Measurements from ENCODE around the gene PDXDC1.
"Not testable (repeated sequence)": the region's sequence is repeated elsewhere in the genome, so short reads cannot be mapped to it uniquely, and the experiment has no call there.

PDXDC1 gene

GRCh38 chr16:15028345-15028715 is 53.5 kb downstream of the PDXDC1 start:
- H3K27me3 ChIP-seq (ENCODE audit: control insufficient read depth, insufficient read depth, low read length); H3K27ac ChIP-seq (ENCODE audit: low read depth, low read length); H3K4me3 ChIP-seq (ENCODE audit: low read length); H3K9ac ChIP-seq (ENCODE audit: low read length); H3K4me1 ChIP-seq (ENCODE audit: control insufficient read depth, insufficient read depth, low read length): not testable (repeated sequence)
- H3K36me3 ChIP-seq (ENCODE audit: control insufficient read depth, insufficient read depth, low read length) = peaks cover 29% of the 10 kb centered on the region

GRCh38 chr16:15028801-15029698 is 54.2 kb downstream of the PDXDC1 start:
- H3K9ac ChIP-seq (ENCODE audit: low read length); H3K27me3 ChIP-seq (ENCODE audit: control insufficient read depth, insufficient read depth, low read length); H3K27ac ChIP-seq (ENCODE audit: low read depth, low read length); H3K4me1 ChIP-seq (ENCODE audit: control insufficient read depth, insufficient read depth, low read length); H3K4me3 ChIP-seq (ENCODE audit: low read length): not testable (repeated sequence)
- H3K36me3 ChIP-seq (ENCODE audit: control insufficient read depth, insufficient read depth, low read length) = peaks cover 35% of the 10 kb centered on the region

- not testable (repeated sequence) for H3K4me3 ChIP-seq (ENCODE audit: low read length); H3K27me3 ChIP-seq (ENCODE audit: control insufficient read depth, insufficient read depth, low read length); H3K9ac ChIP-seq (ENCODE audit: low read length); H3K4me1 ChIP-seq (ENCODE audit: control insufficient read depth, insufficient read depth, low read length); H3K27ac ChIP-seq (ENCODE audit: low read depth, low read length)
- peaks cover 42% of the 10 kb centered on the region for H3K36me3 ChIP-seq (ENCODE audit: control insufficient read depth, insufficient read depth, low read length)
Observed at GRCh38 chr16:15029749-15030148, 54.9 kb downstream of the PDXDC1 start.

- Histone ChIP-seq H3K36me3 (ENCODE audit: control insufficient read depth, insufficient read depth, low read length) (peaks cover 51% of the 10 kb centered on the region), H3K4me1 (ENCODE audit: control insufficient read depth, insufficient read depth, low read length) (no peaks in the 10 kb centered on the region), H3K27ac (ENCODE audit: low read depth, low read length) (no peak overlapping the region), H3K27me3 (ENCODE audit: control insufficient read depth, insufficient read depth, low read length) (no peaks in the 10 kb centered on the region), H3K4me3 (ENCODE audit: low read length) (no peak overlapping the region), H3K9ac (ENCODE audit: low read length) (no peak overlapping the region)
Observed at GRCh38 chr16:15031179-15031578, 56.4 kb downstream of the PDXDC1 start.

DNA sequence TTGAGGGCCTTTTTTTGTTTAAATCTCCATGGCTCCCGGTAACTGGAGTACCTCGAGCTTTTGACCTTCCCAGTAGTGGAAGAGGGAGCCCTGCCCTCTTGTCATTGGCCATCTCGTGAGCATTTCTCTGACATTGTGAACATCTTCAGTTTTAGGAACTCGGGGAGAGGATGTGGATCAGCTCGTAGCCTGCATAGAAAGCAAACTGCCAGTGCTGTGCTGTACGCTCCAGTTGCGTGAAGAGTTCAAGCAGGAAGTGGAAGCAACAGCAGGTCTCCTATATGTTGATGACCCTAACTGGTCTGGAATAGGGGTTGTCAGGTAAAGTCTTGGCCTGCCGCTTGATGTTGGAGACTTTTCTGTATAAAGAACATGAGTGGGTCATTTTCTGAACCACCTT is 56.8 kb downstream of the PDXDC1 start:
- Histone ChIP-seq H3K27ac (ENCODE audit: low read depth, low read length) (no peak overlapping the region), H3K27me3 (ENCODE audit: control insufficient read depth, insufficient read depth, low read length) (no peaks in the 10 kb centered on the region), H3K4me1 (ENCODE audit: control insufficient read depth, insufficient read depth, low read length) (no peaks in the 10 kb centered on the region), H3K4me3 (ENCODE audit: low read length) (no peak overlapping the region), H3K9ac (ENCODE audit: low read length) (no peak overlapping the region), H3K36me3 (ENCODE audit: control insufficient read depth, insufficient read depth, low read length) (peaks cover 55% of the 10 kb centered on the region)

- peaks cover 56% of the 10 kb centered on the region for H3K36me3 ChIP-seq (ENCODE audit: control insufficient read depth, insufficient read depth, low read length)
- H3K4me1 ChIP-seq (ENCODE audit: control insufficient read depth, insufficient read depth, low read length) = no peaks in the 10 kb centered on the region
- no peak overlapping the region for H3K27ac ChIP-seq (ENCODE audit: low read depth, low read length)
- H3K27me3 ChIP-seq (ENCODE audit: control insufficient read depth, insufficient read depth, low read length) = no peaks in the 10 kb centered on the region
- no peak overlapping the region for H3K4me3 ChIP-seq (ENCODE audit: low read length)
- H3K9ac ChIP-seq (ENCODE audit: low read length) = no peak overlapping the region
Observed at GRCh38 chr16:15032547-15033308, 57.9 kb downstream of the PDXDC1 start.

GRCh38 chr16:15033309-15033707 is 58.5 kb downstream of the PDXDC1 start:
- H3K27ac ChIP-seq (ENCODE audit: low read depth, low read length) = no peak overlapping the region
- H3K9ac ChIP-seq (ENCODE audit: low read length) = no peak overlapping the region
- H3K4me3 ChIP-seq (ENCODE audit: low read length) = no peak overlapping the region
- no peaks in the 10 kb centered on the region for H3K27me3 ChIP-seq (ENCODE audit: control insufficient read depth, insufficient read depth, low read length)
- H3K36me3 ChIP-seq (ENCODE audit: control insufficient read depth, insufficient read depth, low read length) = peaks cover 56% of the 10 kb centered on the region
- H3K4me1 ChIP-seq (ENCODE audit: control insufficient read depth, insufficient read depth, low read length) = no peaks in the 10 kb centered on the region

- Histone ChIP-seq H3K4me3 (ENCODE audit: low read length) (no peak overlapping the region), H3K9ac (ENCODE audit: low read length) (no peak overlapping the region), H3K27me3 (ENCODE audit: control insufficient read depth, insufficient read depth, low read length) (no peaks in the 10 kb centered on the region), H3K4me1 (ENCODE audit: control insufficient read depth, insufficient read depth, low read length) (no peaks in the 10 kb centered on the region), H3K27ac (ENCODE audit: low read depth, low read length) (no peak overlapping the region), H3K36me3 (ENCODE audit: control insufficient read depth, insufficient read depth, low read length) (peaks cover 57% of the 10 kb centered on the region)
Observed at GRCh38 chr16:15034266-15035162, 59.7 kb downstream of the PDXDC1 start.

DNA sequence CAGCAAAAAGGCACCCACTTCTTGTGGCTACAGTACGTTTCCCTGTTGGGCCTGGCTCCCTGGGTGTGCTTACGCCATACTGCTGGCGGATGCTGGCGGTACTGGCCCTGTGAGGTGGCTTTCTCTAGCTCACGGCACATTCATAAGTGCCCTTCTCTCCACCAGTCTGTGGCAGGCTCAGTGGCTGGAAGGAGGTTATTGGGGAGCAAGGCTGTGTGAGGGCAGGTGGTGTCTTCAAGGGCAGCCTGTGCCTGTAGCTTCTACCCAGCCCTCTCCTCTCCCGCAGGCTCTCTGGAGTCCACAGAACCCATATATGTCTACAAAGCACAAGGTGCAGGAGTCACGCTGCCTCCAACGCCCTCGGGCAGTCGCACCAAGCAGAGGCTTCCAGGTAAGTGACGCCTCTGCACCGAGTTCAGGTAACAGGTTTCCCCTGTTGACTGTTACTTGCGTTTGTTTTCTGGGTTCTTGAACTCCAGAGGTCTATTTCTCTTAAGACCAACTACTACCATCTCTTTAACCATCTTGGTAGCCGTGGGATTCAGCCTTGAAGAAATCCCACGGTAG is 60.4 kb downstream of the PDXDC1 start:
- H3K4me1 ChIP-seq (ENCODE audit: control insufficient read depth, insufficient read depth, low read length) = no peaks in the 10 kb centered on the region
- H3K9ac ChIP-seq (ENCODE audit: low read length) = no peak overlapping the region
- no peaks in the 10 kb centered on the region for H3K27me3 ChIP-seq (ENCODE audit: control insufficient read depth, insufficient read depth, low read length)
- no peak overlapping the region for H3K27ac ChIP-seq (ENCODE audit: low read depth, low read length)
- H3K4me3 ChIP-seq (ENCODE audit: low read length) = no peak overlapping the region
- peaks cover 62% of the 10 kb centered on the region for H3K36me3 ChIP-seq (ENCODE audit: control insufficient read depth, insufficient read depth, low read length)

DNA sequence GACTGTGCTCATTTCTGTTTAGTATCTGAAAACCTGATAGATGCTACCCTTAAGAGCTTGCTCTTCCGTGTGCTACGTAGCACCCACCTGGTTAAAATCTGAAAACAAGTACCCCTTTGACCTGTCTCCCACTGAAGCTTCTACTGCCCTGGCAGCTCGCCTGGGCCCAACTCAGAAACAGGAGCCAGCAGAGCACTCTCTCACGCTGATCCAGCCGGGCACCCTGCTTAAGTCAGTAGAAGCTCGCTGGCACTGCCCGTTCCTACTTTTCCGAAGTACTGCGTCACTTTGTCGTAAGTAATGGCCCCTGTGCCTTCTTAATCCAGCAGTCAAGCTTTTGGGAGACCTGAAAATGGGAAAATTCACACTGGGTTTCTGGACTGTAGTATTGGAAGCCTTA is 62.2 kb downstream of the PDXDC1 start:
- no peak overlapping the region for H3K27ac ChIP-seq (ENCODE audit: low read depth, low read length)
- H3K4me3 ChIP-seq (ENCODE audit: low read length) = no peak overlapping the region
- H3K9ac ChIP-seq (ENCODE audit: low read length) = no peak overlapping the region
- no peaks in the 10 kb centered on the region for H3K27me3 ChIP-seq (ENCODE audit: control insufficient read depth, insufficient read depth, low read length)
- H3K4me1 ChIP-seq (ENCODE audit: control insufficient read depth, insufficient read depth, low read length) = no peaks in the 10 kb centered on the region
- peaks cover 53% of the 10 kb centered on the region for H3K36me3 ChIP-seq (ENCODE audit: control insufficient read depth, insufficient read depth, low read length)

DNA sequence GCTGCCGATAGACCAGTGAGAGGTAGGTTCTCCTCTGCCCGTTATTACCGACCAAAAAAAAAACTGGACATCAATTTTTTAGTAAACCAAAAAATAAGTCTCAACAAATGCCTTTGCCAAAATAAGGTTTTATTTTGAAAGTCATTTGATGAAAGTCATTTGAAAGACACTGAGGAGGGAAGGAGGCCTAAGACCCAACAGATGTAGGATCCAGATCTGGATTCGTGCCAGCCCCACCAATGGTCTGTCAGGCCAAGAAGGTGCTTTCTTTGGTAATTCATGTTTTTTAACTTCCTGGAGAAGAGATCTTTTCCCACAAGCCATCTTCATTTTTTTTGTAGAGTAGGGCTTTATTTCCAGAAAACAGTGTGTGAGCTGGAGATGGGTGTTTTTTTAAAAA is 62.9 kb downstream of the PDXDC1 start:
- H3K9ac ChIP-seq (ENCODE audit: low read length) = no peak overlapping the region
- peaks cover 46% of the 10 kb centered on the region for H3K36me3 ChIP-seq (ENCODE audit: control insufficient read depth, insufficient read depth, low read length)
- no peaks in the 10 kb centered on the region for H3K4me1 ChIP-seq (ENCODE audit: control insufficient read depth, insufficient read depth, low read length)
- no peak overlapping the region for H3K27ac ChIP-seq (ENCODE audit: low read depth, low read length)
- H3K4me3 ChIP-seq (ENCODE audit: low read length) = no peak overlapping the region
- no peaks in the 10 kb centered on the region for H3K27me3 ChIP-seq (ENCODE audit: control insufficient read depth, insufficient read depth, low read length)

- H3K9ac ChIP-seq (ENCODE audit: low read length) = no peak overlapping the region
- H3K27me3 ChIP-seq (ENCODE audit: control insufficient read depth, insufficient read depth, low read length) = no peaks in the 10 kb centered on the region
- no peak overlapping the region for H3K27ac ChIP-seq (ENCODE audit: low read depth, low read length)
- H3K36me3 ChIP-seq (ENCODE audit: control insufficient read depth, insufficient read depth, low read length) = peaks cover 39% of the 10 kb centered on the region
- H3K4me3 ChIP-seq (ENCODE audit: low read length) = no peak overlapping the region
- H3K4me1 ChIP-seq (ENCODE audit: control insufficient read depth, insufficient read depth, low read length) = no peaks in the 10 kb centered on the region
Observed at GRCh38 chr16:15038689-15039088, 63.9 kb downstream of the PDXDC1 start.
